NT2/D1 (cell line): ENCODE data around the gene USO1.

Experiments
- DNase-seq: peaks from one replicate; pipeline ENCODE4 v3.0.0-alpha.2; 2011; ENCODE audit warnings: low read depth, low spot score
- H3K27me3 ChIP-seq: 2 replicates; pipeline ENCODE4 v1.6.0; 2011; ENCODE audit warnings: mild to moderate bottlenecking; ENCODE audit not compliant: insufficient read length, insufficient read depth
- H3K36me3 ChIP-seq: 2 replicates; pipeline ENCODE4 v1.6.1; 2011; ENCODE audit warnings: mild to moderate bottlenecking, low read length, mixed read lengths; ENCODE audit not compliant: insufficient read depth, insufficient read length
- H3K4me1 ChIP-seq: 2 replicates; pipeline ENCODE4 v1.5.1; 2011; ENCODE audit not compliant: insufficient read depth, insufficient read length
- H3K4me3 ChIP-seq: 2 replicates; pipeline ENCODE4 v1.5.1; 2011; ENCODE audit warnings: low read depth; ENCODE audit not compliant: insufficient read length
- H3K9ac ChIP-seq: 2 replicates; pipeline ENCODE4 v1.6.0; 2011; ENCODE audit warnings: low read depth; ENCODE audit not compliant: insufficient read length
- H3K9me3 ChIP-seq: 2 replicates; pipeline ENCODE4 v1.5.1; 2011; ENCODE audit warnings: mild to moderate bottlenecking, low read length; ENCODE audit not compliant: insufficient read depth
- SUZ12 ChIP-seq: IDR thresholded peaks from 2 replicates; pipeline ENCODE4 v1.6.1; 2011; ENCODE audit not compliant: insufficient read length, insufficient read depth; ENCODE audit errors: extremely low read depth
- YY1 ChIP-seq: IDR thresholded peaks from 2 replicates; pipeline ENCODE4 v1.6.1; 2011; ENCODE audit not compliant: insufficient read length, insufficient read depth
- ZNF274 ChIP-seq: IDR thresholded peaks from 2 replicates; pipeline ENCODE4 v1.6.1; 2011; ENCODE audit warnings: mild to moderate bottlenecking, low read depth, low read length

Gene USO1

DNA sequence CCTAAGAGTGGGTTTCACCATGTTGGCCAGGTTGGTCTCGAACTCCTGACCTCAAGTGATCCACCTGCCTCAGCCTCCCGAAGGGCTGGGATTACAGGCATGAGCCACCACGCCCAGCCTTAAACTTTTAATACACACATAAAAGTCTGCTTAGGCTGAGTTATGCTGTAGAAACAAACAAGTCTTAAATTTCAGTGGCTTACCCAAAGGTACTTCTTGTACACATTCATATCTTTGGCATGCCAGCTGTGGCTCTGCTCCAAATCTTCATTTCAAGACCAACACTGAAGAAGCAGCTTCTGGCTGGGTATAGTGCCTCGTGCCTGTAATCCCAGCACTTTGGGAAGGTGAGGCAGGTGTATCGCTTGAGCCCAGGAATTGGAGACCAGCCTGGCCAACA is 97.6 kb downstream of the USO1 start:
- Histone ChIP-seq H3K36me3 (no peaks in the 10 kb centered on the region), H3K9ac (no peak overlapping the region), H3K27me3 (no peaks in the 10 kb centered on the region), H3K9me3 (no peaks in the 10 kb centered on the region), H3K4me1 (no peaks in the 10 kb centered on the region), H3K4me3 (no peak overlapping the region)
- no peak for TF ChIP-seq YY1
- TF ChIP-seq ZNF274 = no peak
- no peak for TF ChIP-seq SUZ12
- DNase-seq = no peak

GRCh38 chr4:75822416-75822815 is 98.0 kb downstream of the USO1 start:
- no peak for DNase-seq
- Histone ChIP-seq H3K4me3 (no peak overlapping the region), H3K4me1 (no peaks in the 10 kb centered on the region), H3K9me3 (no peaks in the 10 kb centered on the region), H3K36me3 (no peaks in the 10 kb centered on the region), H3K27me3 (no peaks in the 10 kb centered on the region), H3K9ac (no peak overlapping the region)
- TF ChIP-seq SUZ12 = no peak
- TF ChIP-seq ZNF274 = no peak
- TF ChIP-seq YY1 = no peak

- Histone ChIP-seq H3K4me1 (no peaks in the 10 kb centered on the region), H3K27me3 (no peaks in the 10 kb centered on the region), H3K9ac (no peak overlapping the region), H3K4me3 (no peak overlapping the region), H3K36me3 (no peaks in the 10 kb centered on the region), H3K9me3 (no peaks in the 10 kb centered on the region)
- TF ChIP-seq SUZ12 (no peak), YY1 (no peak), ZNF274 (no peak)
- no peak for DNase-seq
These were observed 99.4 kb downstream of the USO1 start for GRCh38 chr4:75823812-75824211.

DNA sequence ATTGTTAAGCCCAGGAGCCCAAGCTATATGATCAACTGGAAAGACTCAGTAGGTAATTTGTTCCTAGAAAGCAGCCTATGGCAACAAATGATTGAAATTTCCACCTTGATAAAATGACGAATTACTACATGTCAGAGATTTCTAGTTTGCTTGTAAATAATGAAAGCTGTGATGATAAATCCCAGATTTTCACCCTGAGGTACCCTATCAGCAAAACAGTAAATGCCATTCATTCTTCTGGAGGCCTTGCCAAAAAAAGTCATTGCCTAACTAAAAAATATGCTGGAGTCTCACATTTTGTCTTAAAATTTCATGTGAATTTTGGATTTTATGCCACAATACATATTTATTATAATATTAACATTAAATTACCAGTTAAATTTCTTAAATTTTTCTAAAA is 106.5 kb downstream of the USO1 start:
- no peaks in the 10 kb centered on the region for H3K4me1 ChIP-seq
- TF ChIP-seq SUZ12 = no peak
- TF ChIP-seq ZNF274 = no peak
- no peak for TF ChIP-seq YY1
- no peaks in the 10 kb centered on the region for H3K36me3 ChIP-seq
- no peak for DNase-seq
- no peak overlapping the region for H3K4me3 ChIP-seq
- H3K27me3 ChIP-seq = no peaks in the 10 kb centered on the region
- no peaks in the 10 kb centered on the region for H3K9me3 ChIP-seq
- no peak overlapping the region for H3K9ac ChIP-seq

- Histone ChIP-seq H3K4me1 (no peaks in the 10 kb centered on the region), H3K9me3 (0 out of 2 replicates have a peak, but pooled peaks cover under 1% of the 10 kb centered on the region), H3K4me3 (no peak overlapping the region), H3K9ac (no peak overlapping the region), H3K36me3 (no peaks in the 10 kb centered on the region), H3K27me3 (no peaks in the 10 kb centered on the region)
- TF ChIP-seq YY1 (no peak), SUZ12 (no peak), ZNF274 (no peak)
- peak; percentile 25 for DNase-seq
These were observed 107.6 kb downstream of the USO1 start for GRCh38 chr4:75831856-75832405.

- H3K4me3 ChIP-seq = no peak overlapping the region
- H3K27me3 ChIP-seq = no peaks in the 10 kb centered on the region
- no peaks in the 10 kb centered on the region for H3K4me1 ChIP-seq
- H3K9ac ChIP-seq = no peak overlapping the region
- no peaks in the 10 kb centered on the region for H3K36me3 ChIP-seq
- H3K9me3 ChIP-seq = peaks cover 5% of the 10 kb centered on the region; the same call in 1 of the 2 replicates
- DNase-seq = no peak
- TF ChIP-seq ZNF274 = no peak
- TF ChIP-seq SUZ12 = no peak
- TF ChIP-seq YY1 = no peak
These were observed 109.9 kb downstream of the USO1 start for GRCh38 chr4:75834095-75834771.

- H3K4me1 ChIP-seq = no peaks in the 10 kb centered on the region
- TF ChIP-seq ZNF274 (no peak), SUZ12 (no peak), YY1 (no peak)
- H3K9me3 ChIP-seq = peaks cover 5% of the 10 kb centered on the region; the same call in 1 of the 2 replicates
- H3K9ac ChIP-seq = no peak overlapping the region
- no peaks in the 10 kb centered on the region for H3K36me3 ChIP-seq
- no peak overlapping the region for H3K4me3 ChIP-seq
- DNase-seq = no peak
- H3K27me3 ChIP-seq = no peaks in the 10 kb centered on the region
These were observed 110.4 kb downstream of the USO1 start for GRCh38 chr4:75834772-75835154.
